Measurements from ENCODE around the gene CBS.

CBS gene

GRCh38 chr21:43004926-43005325 is 70.7 kb downstream of the CBS start:
- H3K27ac ChIP-seq: no peak overlapping the region
- ChIA-PET POLR2A (ENCODE audit: low non-redundant PET) (no interaction called here), CTCF (interaction anchor here (0.6 kb wide), 1 partner anchor 131 kb away, joined by 3 read pairs; no protein-coding TSS in a partner anchor)
- TF ChIP-seq, protein P1, sequence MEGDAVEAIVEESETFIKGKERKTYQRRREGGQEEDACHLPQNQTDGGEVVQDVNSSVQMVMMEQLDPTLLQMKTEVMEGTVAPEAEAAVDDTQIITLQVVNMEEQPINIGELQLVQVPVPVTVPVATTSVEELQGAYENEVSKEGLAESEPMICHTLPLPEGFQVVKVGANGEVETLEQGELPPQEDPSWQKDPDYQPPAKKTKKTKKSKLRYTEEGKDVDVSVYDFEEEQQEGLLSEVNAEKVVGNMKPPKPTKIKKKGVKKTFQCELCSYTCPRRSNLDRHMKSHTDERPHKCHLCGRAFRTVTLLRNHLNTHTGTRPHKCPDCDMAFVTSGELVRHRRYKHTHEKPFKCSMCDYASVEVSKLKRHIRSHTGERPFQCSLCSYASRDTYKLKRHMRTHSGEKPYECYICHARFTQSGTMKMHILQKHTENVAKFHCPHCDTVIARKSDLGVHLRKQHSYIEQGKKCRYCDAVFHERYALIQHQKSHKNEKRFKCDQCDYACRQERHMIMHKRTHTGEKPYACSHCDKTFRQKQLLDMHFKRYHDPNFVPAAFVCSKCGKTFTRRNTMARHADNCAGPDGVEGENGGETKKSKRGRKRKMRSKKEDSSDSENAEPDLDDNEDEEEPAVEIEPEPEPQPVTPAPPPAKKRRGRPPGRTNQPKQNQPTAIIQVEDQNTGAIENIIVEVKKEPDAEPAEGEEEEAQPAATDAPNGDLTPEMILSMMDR (conservative IDR thresholded peaks at IDR 0.05; ENCODE audit: low read depth): no peak
- DNase-seq (ENCODE audit: low spot score): no peak
